K562 (cell line): ENCODE measurements around the gene ANAPC2. TPM values are rescaled to one million over a fixed set of nuclear protein-coding genes. Genes with fewer than 3 reads are reported as not detected.

Source experiments
- ATAC-seq: fragments of 200-7000 bp; cut with Tn5 transposase; 3 replicates; pipeline ENCODE4 v1.9.1; 2020; ENCODE audit warnings: moderate library complexity
- BruUV-seq: library from RNA; stranded (reverse); fragments of 400-500 nt; replicated peaks from 2 replicates; lab custom pipeline; 2021; lab: Mats Ljungman, UMichigan
- CTCF ChIA-PET: fragments of 300-600 bp; formaldehyde crosslinking; extraction: SDS; loops from one replicate; lab custom pipeline; 2021; ENCODE audit warnings: low intra/inter-chr PET ratio; lab: Yijun Ruan, JAX
- POLR2A ChIA-PET: fragments of 300-600, 350-650 bp; sonication (Branson Sonifier 250); formaldehyde crosslinking; extraction: SDS; loops from one replicate; lab custom pipeline; 2021; ENCODE audit warnings: antibody characterized with exemption, inconsistent platforms; lab: Yijun Ruan, JAX
- DNase-seq, 4 experiments: peaks; one replicate each; pipeline versions ENCODE4 v3.0.0 to v3.0.0-alpha.2; 2011 to 2018; ENCODE audit warnings: low spot score in 3 of 4, mixed read lengths in 3 of 4; ENCODE audit errors: extremely low read depth in 1 of 4
- FAIRE-seq: peaks from 2 replicates; lab custom pipeline; 2011; peaks lifted over from hg19 to GRCh38; lab: Jason Lieb, UNC
- H2AFZ ChIP-seq: 2 replicates; pipeline ENCODE4 v1.6.0; 2011; ENCODE audit warnings: low read depth, low read length, control low read depth, inconsistent platforms
- H3K27ac ChIP-seq: fragments of 200-600 bp; 3 replicates; pipeline ENCODE4 v1.8.0; 2011; ENCODE audit warnings: low read depth, mild to moderate bottlenecking, control low read depth, inconsistent platforms, low read length, moderate library complexity, mixed read lengths; ENCODE audit errors: extremely low read depth
- H3K27me3 ChIP-seq, 2 experiments: fragments of 300-600 bp in 1 of 2; 2 replicates in 1 of 2; 3 replicates in 1 of 2; pipeline versions ENCODE4 v1.6.0 to v1.8.0; 2011; ENCODE audit warnings: inconsistent platforms in 2 of 2, low read length in 2 of 2, mild to moderate bottlenecking in 1 of 2, mixed read lengths in 1 of 2, moderate library complexity in 1 of 2; ENCODE audit not compliant: control insufficient read depth in 2 of 2, insufficient read depth in 2 of 2
- H3K36me3 ChIP-seq: fragments of 300-600 bp; 3 replicates; pipeline ENCODE4 v1.8.0; 2011; ENCODE audit warnings: mild to moderate bottlenecking, low read length, inconsistent platforms; ENCODE audit not compliant: control insufficient read depth, insufficient read depth
- H3K4me1 ChIP-seq, 2 experiments: fragments of 200-600 bp in 1 of 2; replicated peaks in 1 of 2; 2 replicates in 1 of 2; 3 replicates in 1 of 2; pipeline versions ENCODE4 v1.5.1 to v1.8.0; 2011; ENCODE audit warnings: inconsistent platforms in 2 of 2, low read length in 2 of 2, mild to moderate bottlenecking in 1 of 2, mixed read lengths in 1 of 2, moderate library complexity in 1 of 2; ENCODE audit not compliant: control insufficient read depth in 2 of 2, insufficient read depth in 2 of 2
- H3K4me2 ChIP-seq: 2 replicates; pipeline ENCODE4 v1.6.1; 2011; ENCODE audit warnings: low read length, control low read depth, inconsistent platforms, mixed read lengths; ENCODE audit not compliant: insufficient read depth
- H3K4me3 ChIP-seq: fragments of 200-600 bp; sonication (generic), shearing (Covaris generic); 2 replicates; pipeline ENCODE4 v1.5.1; 2016; ENCODE audit warnings: control low read depth, inconsistent platforms
- H3K79me2 ChIP-seq: fragments of 200-600 bp; 3 replicates; pipeline ENCODE4 v1.8.0; 2011; ENCODE audit warnings: low read length, inconsistent platforms; ENCODE audit not compliant: control insufficient read depth, insufficient read depth
- H3K9ac ChIP-seq, 2 experiments: 2 replicates each; pipeline versions ENCODE4 v1.6.0 to v1.6.1; 2011; ENCODE audit warnings: low read depth in 2 of 2, low read length in 2 of 2, control low read depth in 1 of 2, inconsistent platforms in 1 of 2, mild to moderate bottlenecking in 1 of 2, mixed read lengths in 1 of 2; ENCODE audit not compliant: insufficient read depth in 1 of 2
- H3K9me1 ChIP-seq: one replicate; pipeline ENCODE4 v1.6.0; 2011; ENCODE audit warnings: inconsistent platforms, mild to moderate bottlenecking, low read length, moderate library complexity; ENCODE audit not compliant: control insufficient read depth, insufficient read depth
- H3K9me3 ChIP-seq: replicated peaks from 2 replicates; pipeline ENCODE4 v1.5.1; 2011; ENCODE audit warnings: low read depth, low read length, inconsistent platforms; ENCODE audit not compliant: control insufficient read depth, insufficient read depth
- H4K20me1 ChIP-seq: replicated peaks from 2 replicates; pipeline ENCODE4 v1.6.1; 2011; ENCODE audit warnings: low read length, inconsistent platforms, mixed read lengths; ENCODE audit not compliant: control insufficient read depth, insufficient read depth
- BCOR ChIP-seq: fragments of 450-650 bp; IDR thresholded peaks from 2 replicates; pipeline ENCODE4 v1.6.1; 2016
- CBX1 ChIP-seq: sonication (generic); IDR thresholded peaks from 2 replicates; pipeline ENCODE4 v1.6.1; 2016; ENCODE audit warnings: antibody characterized with exemption, low read depth, mild to moderate bottlenecking
- CREM ChIP-seq: IDR thresholded peaks from 2 replicates; pipeline ENCODE4 v1.6.1; 2014; ENCODE audit warnings: antibody characterized with exemption, low read depth
- GATAD2B ChIP-seq: fragments of 450-650 bp; IDR thresholded peaks from 2 replicates; pipeline ENCODE4 v1.6.1; 2017; ENCODE audit warnings: mild to moderate bottlenecking, borderline replicate concordance
- RBM14 ChIP-seq: fragments of 200-400 bp; formaldehyde crosslinking; IDR thresholded peaks from 2 replicates; pipeline ENCODE4 v1.6.1; 2018; ENCODE audit warnings: low read depth, mild to moderate bottlenecking, low read length, moderate library complexity, borderline replicate concordance; ENCODE audit not compliant: insufficient read depth
- TEAD2 ChIP-seq: fragments of 450-650 bp; IDR thresholded peaks from 2 replicates; pipeline ENCODE4 v1.6.1; 2016; ENCODE audit warnings: missing genetic modification characterization, control low read depth, missing compliant biosample characterization
- TOE1 ChIP-seq, 2 experiments: fragments of 450-650 bp in 1 of 2; sonication (generic) in 1 of 2; formaldehyde crosslinking in 1 of 2; IDR thresholded peaks; 2 replicates each; pipeline versions ENCODE4 v1.7.1 to v1.8.0; 2016 to 2022; ENCODE audit warnings: borderline replicate concordance in 2 of 2, mild to moderate bottlenecking in 2 of 2, antibody characterized with exemption in 1 of 2, inconsistent platforms in 1 of 2, low read depth in 1 of 2, missing genetic modification reagents in 1 of 2, moderate library complexity in 1 of 2
- ZNF445 ChIP-seq: fragments of 250-450 bp; sonication (Bioruptor Pico); IDR thresholded peaks from 2 replicates; pipeline ENCODE4 v1.4.0; 2020; ENCODE audit warnings: low read depth, mild to moderate bottlenecking, moderate library complexity
- WGBS: fragments of 100-300 bp; shearing (Covaris generic); methylation state at CpG from one replicate; pipeline ENCODE4 v1.1.6; 2016; ENCODE audit warnings: low coverage, mixed read lengths; ENCODE audit not compliant: insufficient coverage; ENCODE audit errors: missing lambda C conversion rate; 5-methylcytosine and 5-hydroxymethylcytosine counted together
- in situ Hi-C: fragments of 300-500 bp; cut with MboI; formaldehyde crosslinking; loops from 4 replicates; pipeline ENCODE4 v1.15.0; 2018; ENCODE audit warnings: inconsistent platforms, mixed read lengths
- intact Hi-C: fragments of 100-400 bp; cut with micrococcal nuclease; formaldehyde crosslinking; loops from 2 replicates; pipeline ENCODE4 v1.14.2; 2022
- polyA plus RNA-seq, 8 experiments: library from polyadenylated mRNA; depleted of rRNA in 4 of 8; stranded (reverse) in 5 of 8; unstranded in 3 of 8; fragments of >200 nt; fragmentation: Nextera tagmentation in 2 of 8; fragmentation: Illumina TruSeq in 1 of 8; extraction: Ambion mirVana in 2 of 8; extraction: Trizol in 1 of 8; gene quantifications; 2 replicates each; pipeline versions ENCODE4 v1.2.1 to v1.2.3, GENCODE V29; 2011 to 2014; ENCODE audit warnings: inconsistent platforms in 1 of 8, missing spikeins in 1 of 8
- total RNA-seq, 7 experiments: library from RNA; depleted of rRNA in 6 of 7; stranded (reverse); fragments of >200 nt in 6 of 7; fragmentation: Illumina TruSeq in 2 of 7; extraction: Trizol in 2 of 7; gene quantifications; 2 replicates each; pipeline versions ENCODE4 v1.2.1 to v1.2.3, GENCODE V29; 2011 to 2021; ENCODE audit warnings: low replicate concordance in 1 of 7
- TF ChIP-seq, protein P1 (sequence below): sonication (generic); formaldehyde crosslinking; IDR thresholded peaks from 2 replicates; pipeline ENCODE4 v1.8.0; 2022; ENCODE audit warnings: mild to moderate bottlenecking, low read depth, missing genetic modification reagents
- TF ChIP-seq, protein P2 (sequence below), 2 experiments: IDR thresholded peaks; 2 replicates each; pipeline ENCODE4 v1.6.1; 2012; ENCODE audit warnings: improper control_type of control experiment in 2 of 2, low read depth in 2 of 2, low read length in 2 of 2, borderline replicate concordance in 1 of 2
- TF ChIP-seq, protein P3 (sequence below): sonication (generic); formaldehyde crosslinking; IDR thresholded peaks from 2 replicates; pipeline ENCODE4 v1.8.0; 2023; ENCODE audit warnings: missing genetic modification reagents, mild to moderate bottlenecking, borderline replicate concordance

The ANAPC2 gene
- total and polyA plus RNA-seq, 9 of the 15 experiments (the other 6 are each of a cell fraction or from before 2014, with no cell fraction given): 0.11 to 56.5 (median 17.1) TPM; not detected in 1

DNA sequence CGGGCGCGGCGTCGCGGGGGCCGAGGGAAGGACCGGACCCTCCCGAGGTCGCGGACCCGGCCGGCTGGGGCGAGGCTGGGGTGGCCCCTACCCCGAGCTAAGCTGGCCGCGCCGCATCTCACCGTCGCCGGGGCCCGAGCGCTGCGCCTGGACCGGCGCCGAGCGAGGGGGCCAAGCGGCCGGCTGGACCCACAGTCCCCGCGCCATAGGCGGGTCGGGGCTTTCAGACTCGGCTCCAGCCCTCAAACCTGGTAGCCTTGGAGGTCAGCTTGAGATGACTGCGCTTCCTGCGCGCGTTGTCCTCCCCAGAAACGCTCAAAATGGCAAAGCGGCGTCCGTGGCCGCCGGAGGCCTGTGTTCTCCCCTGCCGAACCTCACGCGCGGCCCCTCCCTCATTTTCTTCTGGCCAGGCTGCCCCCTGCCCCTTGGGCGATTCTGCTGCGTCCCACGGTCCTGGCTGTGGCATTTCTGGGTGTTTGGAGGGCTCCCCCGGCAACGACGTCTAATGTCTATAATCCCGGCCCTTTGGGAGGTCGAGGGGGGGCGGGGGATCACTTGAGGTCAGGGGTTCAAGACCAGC, 58.1 kb downstream of the ANAPC2 start:
- ChIA-PET POLR2A (interaction anchor here (0.6 to 2.3 kb wide), 18 partner anchors 7 to 308 kb away, joined by 3 to 23 read pairs (median 4); partner anchors contain the start of genes GRIN1, MAN1B1, NRARP and SAPCD2), CTCF (no interaction called here)
- in situ Hi-C loops: no loop called here
- H3K9me1 ChIP-seq: no peaks in the 10 kb centered on the region
- peaks cover 12 to 37% of the 10 kb centered on the region in 2 experiments; a peak in 4 of 5 replicates for H3K4me1 ChIP-seq
- peak overlapping the region; percentile 99 for H2AFZ ChIP-seq
- no peaks in the 10 kb centered on the region for H3K9me3 ChIP-seq
- FAIRE-seq (no peak), DNase-seq (peak in 1 of 4 experiments; percentile 48), ATAC-seq (peak; percentile 47)
- intact Hi-C loops: no loop called here
- H3K4me3 ChIP-seq: peak overlapping the region; percentile 91
- H3K27me3 ChIP-seq: no peaks in the 10 kb centered on the region
- peaks cover 2% of the 10 kb centered on the region; the same call in 1 of the 3 replicates for H3K36me3 ChIP-seq
- 5% methylated on average over 41 of the region's 58 CpGs for WGBS
- peaks cover 35% of the 10 kb centered on the region for H3K79me2 ChIP-seq
- BruUV-seq: TSS peak; percentile 56
- H3K9ac ChIP-seq: peak overlapping the region; percentile 84 to 100
- no peaks in the 10 kb centered on the region for H4K20me1 ChIP-seq
- peak overlapping the region; percentile 100 for H3K4me2 ChIP-seq
- peak overlapping the region; percentile 78 for H3K27ac ChIP-seq
- TF ChIP-seq BCOR: 0 out of 2 replicates have a peak, but pooled peaks have one; percentile 29
- TF ChIP-seq TEAD2: no peak
- 0 out of 2 replicates have a peak, but pooled peaks have one; percentile 51 for TF ChIP-seq GATAD2B
- TF ChIP-seq RBM14: 0 out of 2 replicates have a peak, but pooled peaks have one; percentile 8
- no peak for TF ChIP-seq TOE1 (IDR thresholded peaks at IDR 0.05; ENCODE audit: borderline replicate concordance)
- TF ChIP-seq TOE1 (CRISPR knock-in tag; IDR thresholded peaks at IDR 0.05; ENCODE audit: borderline replicate concordance, low read depth): no peak
- TF ChIP-seq, protein P1, sequence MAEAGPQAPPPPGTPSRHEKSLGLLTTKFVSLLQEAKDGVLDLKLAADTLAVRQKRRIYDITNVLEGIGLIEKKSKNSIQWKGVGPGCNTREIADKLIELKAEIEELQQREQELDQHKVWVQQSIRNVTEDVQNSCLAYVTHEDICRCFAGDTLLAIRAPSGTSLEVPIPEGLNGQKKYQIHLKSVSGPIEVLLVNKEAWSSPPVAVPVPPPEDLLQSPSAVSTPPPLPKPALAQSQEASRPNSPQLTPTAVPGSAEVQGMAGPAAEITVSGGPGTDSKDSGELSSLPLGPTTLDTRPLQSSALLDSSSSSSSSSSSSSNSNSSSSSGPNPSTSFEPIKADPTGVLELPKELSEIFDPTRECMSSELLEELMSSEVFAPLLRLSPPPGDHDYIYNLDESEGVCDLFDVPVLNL: 0 out of 2 replicates have a peak, but pooled peaks have one; percentile 26
- 0 out of 2 replicates have a peak, but pooled peaks have one; percentile 7 for TF ChIP-seq CREM
- 0 out of 2 replicates have a peak, but pooled peaks have one; percentile 14 for TF ChIP-seq CBX1
- no peak for TF ChIP-seq ZNF445 (CRISPR knock-in tag)
- TF ChIP-seq, protein P2, sequence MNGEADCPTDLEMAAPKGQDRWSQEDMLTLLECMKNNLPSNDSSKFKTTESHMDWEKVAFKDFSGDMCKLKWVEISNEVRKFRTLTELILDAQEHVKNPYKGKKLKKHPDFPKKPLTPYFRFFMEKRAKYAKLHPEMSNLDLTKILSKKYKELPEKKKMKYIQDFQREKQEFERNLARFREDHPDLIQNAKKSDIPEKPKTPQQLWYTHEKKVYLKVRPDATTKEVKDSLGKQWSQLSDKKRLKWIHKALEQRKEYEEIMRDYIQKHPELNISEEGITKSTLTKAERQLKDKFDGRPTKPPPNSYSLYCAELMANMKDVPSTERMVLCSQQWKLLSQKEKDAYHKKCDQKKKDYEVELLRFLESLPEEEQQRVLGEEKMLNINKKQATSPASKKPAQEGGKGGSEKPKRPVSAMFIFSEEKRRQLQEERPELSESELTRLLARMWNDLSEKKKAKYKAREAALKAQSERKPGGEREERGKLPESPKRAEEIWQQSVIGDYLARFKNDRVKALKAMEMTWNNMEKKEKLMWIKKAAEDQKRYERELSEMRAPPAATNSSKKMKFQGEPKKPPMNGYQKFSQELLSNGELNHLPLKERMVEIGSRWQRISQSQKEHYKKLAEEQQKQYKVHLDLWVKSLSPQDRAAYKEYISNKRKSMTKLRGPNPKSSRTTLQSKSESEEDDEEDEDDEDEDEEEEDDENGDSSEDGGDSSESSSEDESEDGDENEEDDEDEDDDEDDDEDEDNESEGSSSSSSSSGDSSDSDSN (IDR thresholded peaks at IDR 0.05; ENCODE audit: borderline replicate concordance in 1 of 2, low read depth in 2 of 2, low read length in 2 of 2): peak in 1 of 2 experiments; percentile 71; a peak in 2 of 4 replicates
- TF ChIP-seq, protein P3, sequence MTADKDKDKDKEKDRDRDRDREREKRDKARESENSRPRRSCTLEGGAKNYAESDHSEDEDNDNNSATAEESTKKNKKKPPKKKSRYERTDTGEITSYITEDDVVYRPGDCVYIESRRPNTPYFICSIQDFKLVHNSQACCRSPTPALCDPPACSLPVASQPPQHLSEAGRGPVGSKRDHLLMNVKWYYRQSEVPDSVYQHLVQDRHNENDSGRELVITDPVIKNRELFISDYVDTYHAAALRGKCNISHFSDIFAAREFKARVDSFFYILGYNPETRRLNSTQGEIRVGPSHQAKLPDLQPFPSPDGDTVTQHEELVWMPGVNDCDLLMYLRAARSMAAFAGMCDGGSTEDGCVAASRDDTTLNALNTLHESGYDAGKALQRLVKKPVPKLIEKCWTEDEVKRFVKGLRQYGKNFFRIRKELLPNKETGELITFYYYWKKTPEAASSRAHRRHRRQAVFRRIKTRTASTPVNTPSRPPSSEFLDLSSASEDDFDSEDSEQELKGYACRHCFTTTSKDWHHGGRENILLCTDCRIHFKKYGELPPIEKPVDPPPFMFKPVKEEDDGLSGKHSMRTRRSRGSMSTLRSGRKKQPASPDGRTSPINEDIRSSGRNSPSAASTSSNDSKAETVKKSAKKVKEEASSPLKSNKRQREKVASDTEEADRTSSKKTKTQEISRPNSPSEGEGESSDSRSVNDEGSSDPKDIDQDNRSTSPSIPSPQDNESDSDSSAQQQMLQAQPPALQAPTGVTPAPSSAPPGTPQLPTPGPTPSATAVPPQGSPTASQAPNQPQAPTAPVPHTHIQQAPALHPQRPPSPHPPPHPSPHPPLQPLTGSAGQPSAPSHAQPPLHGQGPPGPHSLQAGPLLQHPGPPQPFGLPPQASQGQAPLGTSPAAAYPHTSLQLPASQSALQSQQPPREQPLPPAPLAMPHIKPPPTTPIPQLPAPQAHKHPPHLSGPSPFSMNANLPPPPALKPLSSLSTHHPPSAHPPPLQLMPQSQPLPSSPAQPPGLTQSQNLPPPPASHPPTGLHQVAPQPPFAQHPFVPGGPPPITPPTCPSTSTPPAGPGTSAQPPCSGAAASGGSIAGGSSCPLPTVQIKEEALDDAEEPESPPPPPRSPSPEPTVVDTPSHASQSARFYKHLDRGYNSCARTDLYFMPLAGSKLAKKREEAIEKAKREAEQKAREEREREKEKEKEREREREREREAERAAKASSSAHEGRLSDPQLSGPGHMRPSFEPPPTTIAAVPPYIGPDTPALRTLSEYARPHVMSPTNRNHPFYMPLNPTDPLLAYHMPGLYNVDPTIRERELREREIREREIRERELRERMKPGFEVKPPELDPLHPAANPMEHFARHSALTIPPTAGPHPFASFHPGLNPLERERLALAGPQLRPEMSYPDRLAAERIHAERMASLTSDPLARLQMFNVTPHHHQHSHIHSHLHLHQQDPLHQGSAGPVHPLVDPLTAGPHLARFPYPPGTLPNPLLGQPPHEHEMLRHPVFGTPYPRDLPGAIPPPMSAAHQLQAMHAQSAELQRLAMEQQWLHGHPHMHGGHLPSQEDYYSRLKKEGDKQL (CRISPR knock-in tag): no peak
